Stimulated activated CD4-positive, alpha-beta T cell treated with anti-CD3 and anti-CD28 coated beads, Interleukin-4, amount 100 ng/mL, for 1 hour (primary cell): ENCODE results near the gene MT3.

ENCODE experiments used
- DNase-seq: peaks from one replicate; pipeline ENCODE4 v3.0.0-alpha.2; 2020

MT3 gene

DNA sequence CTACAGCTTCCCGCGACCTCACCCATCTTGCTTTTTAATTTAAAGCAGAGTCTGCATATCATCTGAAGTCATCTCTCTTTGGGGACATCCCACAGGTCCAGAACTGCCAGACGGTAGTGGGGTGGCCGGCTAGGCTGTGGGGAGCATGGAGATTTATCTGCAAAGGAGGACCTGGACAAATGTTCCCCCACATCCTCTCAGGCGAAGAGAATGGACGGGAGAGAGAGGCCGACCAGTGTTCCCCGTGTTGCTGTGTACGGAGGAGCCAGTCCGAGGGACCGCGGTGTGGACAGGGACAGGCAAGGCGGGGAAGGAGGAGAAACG lies 42.5 kb downstream of the MT3 start:
- no peak for DNase-seq

DNA sequence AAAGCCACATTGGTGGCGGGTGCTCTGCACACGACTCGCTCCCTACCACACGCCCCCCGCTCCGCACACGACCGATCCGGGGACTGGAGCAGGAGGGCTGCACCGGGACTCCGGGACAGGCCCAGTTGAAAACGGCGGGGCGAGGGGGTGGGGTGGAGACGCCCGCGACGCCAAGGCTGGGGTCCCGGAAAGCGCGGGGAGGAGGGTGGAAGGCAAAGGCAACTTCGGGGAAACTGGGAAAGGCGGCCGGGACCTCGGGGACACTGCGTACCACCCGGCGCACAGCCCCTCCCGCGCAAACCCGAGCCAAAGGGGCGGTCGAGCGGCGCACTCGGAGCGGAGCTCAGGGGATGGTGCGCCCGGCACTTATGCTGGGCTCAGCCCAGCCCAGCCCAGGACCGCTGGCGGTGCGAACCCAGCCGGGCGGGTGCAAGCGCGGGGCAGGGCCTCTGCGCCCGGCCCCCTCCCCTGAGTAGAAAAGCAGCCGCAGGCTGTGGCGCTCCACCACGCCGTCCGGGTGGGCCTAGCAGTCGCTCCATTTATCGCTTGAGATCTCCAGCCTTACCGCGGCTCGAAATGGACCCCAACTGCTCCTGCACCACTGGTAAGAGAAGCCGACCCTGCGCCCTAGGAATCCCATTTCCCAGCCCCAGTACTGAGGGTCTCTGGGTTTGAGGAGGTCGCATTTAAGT lies 43.0 kb downstream of the MT3 start, which contains the start of gene MT1M:
Gene MT1M (plus strand): TSS at position 504 of the 692 bp plus-strand sequence. CDS start 73 bp downstream, at position 577.
- no peak for DNase-seq

DNA sequence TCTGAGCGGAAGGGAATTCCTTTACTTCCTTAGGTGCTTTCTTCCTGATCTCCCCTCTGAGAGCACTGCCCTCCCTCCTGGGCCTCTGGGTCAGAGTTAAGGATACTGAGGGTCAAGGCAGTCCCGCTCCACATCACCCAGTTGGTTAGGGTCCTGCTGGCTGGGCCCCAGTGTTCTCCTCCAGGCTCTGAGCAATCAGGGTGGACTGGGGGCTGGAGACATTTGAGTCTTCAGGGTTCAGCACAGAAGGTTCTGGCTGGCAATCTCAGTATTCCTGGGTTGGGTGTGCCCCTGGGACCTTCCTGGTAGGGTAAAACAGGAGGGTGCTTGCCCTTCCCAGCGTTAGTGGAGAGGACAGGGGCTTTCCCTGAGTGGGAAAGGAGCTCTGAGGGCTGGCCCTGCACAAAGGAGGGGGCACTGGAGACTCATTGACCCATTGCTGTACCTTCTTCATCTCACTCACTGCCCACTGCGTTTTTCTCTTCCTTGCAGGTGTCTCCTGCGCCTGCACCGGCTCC lies 43.6 kb downstream of the MT3 start:
- no peak for DNase-seq

DNA sequence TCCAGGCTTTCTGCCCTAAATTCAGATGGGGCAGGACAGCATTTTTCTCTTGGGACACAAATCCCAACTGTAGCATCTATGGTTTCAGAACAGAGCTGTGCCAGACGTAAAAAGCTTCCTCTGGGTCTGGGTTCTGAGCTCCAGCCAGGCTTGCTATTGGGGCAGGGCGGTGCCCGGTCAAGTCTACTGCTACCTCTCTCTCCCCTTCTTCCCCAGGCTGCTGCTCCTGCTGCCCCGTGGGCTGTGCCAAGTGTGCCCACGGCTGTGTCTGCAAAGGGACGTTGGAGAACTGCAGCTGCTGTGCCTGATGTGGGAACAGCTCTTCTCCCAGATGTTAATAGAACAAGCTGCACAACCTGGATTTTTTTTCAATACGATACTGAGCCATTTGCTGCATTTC lies 44.2 kb downstream of the MT3 start:
- no peak for DNase-seq

DNA sequence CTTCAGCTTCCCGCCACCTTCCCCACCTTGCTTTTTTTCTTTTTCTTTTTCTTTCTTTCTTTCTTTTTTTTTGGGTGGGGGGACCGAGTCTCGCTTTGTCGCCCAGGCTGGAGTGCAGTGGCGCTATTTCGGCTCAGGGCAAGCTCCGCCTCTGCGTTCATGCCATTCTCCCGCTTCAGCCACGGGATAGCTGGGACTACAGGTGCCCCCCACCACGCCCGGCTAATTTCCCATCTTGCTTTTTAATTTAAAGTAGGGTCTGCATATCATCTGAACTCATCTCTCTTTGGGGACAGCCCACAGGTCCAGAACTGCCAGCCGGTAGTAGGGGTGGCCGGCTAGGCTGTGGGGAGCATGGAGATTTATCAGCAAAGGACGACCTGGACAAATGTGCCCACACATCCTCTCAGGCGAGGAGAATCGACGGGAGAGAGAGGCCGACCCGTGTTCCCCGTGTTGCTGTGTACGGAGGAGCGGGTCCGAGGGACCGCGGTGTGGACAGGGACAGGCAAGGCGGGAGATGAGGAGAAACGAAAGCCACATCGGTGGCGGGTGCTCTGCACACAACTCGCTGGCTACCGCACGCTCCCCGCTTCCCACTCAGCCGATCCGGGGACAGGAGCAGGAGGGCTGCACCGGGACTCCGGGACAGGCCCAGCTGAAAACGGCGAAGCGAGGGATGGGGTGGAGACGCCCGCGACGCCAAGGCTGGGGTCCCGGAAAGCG lies 45.5 kb downstream of the MT3 start:
- no peak for DNase-seq

DNA sequence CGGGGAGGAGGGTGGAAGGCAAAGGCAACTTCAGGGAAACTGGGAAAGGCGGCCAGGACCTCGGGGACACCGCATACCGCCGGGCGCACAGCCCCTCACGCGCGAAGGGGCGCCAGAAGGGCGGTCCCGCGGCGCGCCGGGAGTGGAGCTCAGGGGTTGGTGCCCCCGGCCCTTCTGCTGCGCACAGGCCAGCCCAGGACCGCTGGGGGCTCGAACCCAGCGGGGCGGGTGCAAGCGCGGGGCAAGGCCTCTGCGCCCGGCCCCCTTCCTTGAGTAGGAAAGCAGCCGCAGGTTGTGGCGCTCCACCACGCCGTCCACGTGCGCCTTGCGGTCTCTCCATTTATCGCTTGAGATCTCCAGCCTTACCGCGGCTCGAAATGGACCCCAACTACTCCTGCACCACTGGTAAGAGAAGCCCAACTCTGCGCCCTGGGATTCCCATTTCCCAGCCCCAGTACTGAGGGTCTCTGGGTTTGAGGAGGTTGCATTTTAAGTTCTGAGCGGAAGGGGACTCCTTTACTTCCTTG lies 46.2 kb downstream of the MT3 start:
- no peak for DNase-seq

DNA sequence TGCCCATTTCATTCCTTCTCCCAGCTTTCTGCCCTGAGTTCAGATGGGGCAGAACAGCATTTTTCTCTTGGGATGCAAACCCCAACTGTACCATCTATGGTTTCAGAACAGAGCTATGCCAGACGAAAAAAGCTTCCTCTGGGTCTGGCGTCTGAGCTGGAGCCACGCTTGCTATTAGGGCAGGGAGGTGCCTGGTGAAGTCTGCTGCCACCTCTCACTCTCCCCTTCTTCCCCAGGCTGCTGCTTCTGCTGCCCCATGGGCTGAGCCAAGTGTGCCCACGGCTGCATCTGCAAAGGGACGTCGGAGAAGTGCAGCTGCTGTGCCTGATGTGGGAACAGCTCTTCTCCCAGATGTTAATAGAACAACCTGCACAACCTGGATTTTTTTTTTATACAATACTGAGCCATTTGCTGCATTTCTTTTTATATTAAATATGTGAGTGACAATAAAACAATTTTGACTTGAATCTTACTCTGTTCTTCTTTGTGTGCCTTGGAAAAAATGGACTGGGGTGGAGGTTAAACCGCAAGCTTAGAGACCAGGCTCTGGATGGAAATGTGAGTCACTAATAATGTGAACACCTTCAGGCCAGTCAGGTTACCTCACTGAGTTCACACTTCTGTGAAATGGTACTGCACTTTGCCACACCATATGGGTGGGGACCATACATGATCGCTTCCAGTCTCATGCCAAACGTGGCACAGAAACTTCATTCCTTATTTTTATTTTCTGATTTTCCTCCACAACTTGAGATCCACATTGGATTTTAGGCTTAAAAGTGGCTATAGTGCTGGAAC lies 47.5 kb downstream of the MT3 start:
- no peak for DNase-seq

DNA sequence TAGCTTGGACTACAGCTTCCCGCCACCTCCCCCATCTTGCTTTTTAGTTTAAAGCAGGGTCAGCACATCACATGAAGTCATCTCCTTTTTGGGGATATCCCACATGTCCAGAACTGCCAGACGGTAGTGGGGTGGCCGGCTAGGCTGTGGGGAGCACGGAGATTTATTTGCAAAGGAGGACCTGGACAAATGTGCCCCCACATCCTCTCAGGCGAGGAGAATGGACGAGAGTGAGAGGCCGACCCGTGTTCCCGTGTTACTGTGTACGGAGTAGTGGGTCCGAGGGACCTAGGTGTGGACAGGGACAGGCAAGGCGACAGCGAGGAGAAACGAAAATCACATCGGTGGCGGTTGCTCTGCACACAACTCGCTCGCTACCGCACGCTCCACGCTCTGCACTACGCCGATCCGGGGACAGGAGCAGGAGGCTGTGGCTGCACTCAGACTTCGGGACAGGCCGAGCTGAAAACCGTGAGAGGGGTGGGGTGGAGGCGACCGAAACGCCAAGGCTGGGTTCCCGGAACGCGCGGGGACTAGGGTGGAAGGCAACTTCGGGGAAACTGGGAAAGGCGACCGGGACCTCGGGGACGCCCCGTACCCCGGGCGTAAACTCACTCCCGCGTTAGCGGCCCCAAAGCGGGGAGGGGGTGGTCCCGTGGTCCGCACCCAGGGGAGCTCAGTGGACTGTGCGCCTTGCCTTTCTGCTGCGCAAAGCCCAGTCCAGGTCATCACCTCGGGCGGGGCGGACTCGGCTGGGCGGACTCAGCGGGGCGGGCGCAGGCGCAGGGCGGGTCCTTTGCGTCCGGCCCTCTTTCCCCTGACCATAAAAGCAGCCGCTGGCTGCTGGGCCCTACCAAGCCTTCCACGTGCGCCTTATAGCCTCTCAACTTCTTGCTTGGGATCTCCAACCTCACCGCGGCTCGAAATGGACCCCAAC lies 48.8 kb downstream of the MT3 start, which contains the start of gene MT1A:
Gene MT1A (plus strand): TSS at position 853 of the 937 bp plus-strand sequence. CDS start 73 bp downstream, at position 926.
- DNase-seq = no peak

DNA sequence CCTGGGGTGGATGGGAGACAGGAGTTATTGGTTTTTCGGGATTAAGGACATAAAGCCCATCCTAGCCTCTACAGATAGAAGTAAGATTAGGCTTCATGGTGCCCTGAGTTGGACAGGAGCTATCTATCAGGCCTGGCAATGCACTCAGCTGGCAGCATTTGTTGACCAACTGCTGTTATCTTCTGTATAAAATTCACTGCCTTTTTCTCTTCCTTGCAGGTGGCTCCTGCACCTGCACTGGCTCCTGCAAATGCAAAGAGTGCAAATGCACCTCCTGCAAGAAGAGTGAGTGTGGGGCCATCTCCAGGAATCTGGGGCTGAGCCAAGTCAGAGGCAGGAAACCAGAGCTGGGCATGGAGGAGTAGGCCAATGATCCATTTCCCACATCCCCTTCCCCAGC lies 49.7 kb downstream of the MT3 start:
- no peak for DNase-seq

DNA sequence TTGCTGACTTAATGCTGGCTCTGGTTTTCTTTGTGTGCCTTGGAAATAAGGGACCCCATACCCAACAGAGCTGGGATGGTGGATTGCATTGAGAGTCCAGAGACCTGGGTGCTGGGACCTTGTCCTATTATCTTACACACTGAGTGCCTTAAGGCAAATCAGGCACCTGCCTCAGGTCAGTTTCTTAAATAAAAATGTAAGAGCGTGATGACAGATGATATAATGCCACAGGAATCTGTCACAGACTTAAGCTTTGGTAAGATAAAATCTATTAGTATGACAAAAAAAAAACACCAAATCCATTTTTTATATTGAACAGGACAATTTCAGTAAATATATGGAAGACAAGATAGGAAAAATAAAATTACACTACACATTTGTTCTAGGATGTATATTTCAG lies 50.7 kb downstream of the MT3 start:
- DNase-seq = no peak
